GM19240 (cell line): Measurements from ENCODE around the gene VWF.

Experiments used
- DNase-seq: peaks from one replicate; pipeline ENCODE4 v3.0.0; 2011; ENCODE audit warnings: low spot score; ENCODE audit not compliant: insufficient read length

The VWF gene

DNA sequence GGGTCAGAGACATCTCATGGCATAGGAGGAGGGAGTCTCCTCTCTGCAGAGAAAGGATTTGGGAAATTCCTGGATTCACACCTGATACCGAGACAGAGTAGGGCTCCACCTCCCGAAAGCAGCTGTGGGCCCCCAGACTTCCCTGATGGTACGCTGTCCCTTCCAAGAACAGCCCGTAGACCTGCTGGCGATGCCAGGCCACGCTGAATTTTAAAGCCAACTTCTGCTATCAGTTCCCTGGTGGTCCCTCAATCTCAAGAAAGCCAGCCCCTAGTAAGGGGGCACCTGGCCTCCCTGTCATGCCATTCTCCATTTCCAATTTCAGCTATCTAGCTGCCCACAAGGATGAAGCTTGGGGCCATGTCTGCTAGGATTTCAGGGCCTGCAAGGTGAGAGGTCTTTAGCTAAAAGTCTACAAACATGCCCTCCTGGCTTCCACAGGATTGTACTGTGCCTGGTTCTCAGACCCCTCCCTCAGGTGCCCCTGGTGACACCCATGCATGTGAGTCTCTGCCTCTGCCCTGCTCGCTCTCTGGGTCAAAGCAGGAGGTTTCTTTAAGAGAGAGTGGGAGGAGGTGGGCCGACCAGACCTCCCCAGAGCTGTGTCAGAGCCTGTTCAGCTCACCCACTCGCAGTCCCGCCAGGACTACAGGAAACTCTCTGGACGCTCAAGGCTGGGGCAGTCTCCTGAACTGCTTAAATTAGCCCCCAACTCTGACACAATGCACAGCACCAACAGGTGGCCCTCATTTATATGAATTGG, 209.9 kb downstream of the VWF start:
- DNase-seq = no peak

DNA sequence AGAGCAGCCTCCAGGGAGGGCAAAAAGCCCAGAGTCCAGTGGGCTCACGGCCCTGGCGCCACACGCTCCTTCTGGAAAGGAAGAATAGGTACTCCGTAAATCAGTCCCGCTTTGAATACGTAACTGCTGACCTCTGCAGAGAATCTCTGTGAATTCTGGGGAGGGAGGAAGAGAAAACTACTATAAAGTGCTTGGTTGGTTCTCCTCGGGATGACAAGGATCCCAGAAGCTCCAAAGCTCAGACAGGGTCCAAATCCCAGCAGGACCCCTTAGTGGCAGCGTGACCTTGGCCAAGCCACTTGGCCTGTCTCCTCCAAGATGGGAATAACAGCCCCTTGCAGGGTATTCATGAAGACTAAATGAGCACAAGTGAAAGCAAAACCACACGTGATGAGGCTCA, 211.1 kb downstream of the VWF start:
- DNase-seq = no peak

DNA sequence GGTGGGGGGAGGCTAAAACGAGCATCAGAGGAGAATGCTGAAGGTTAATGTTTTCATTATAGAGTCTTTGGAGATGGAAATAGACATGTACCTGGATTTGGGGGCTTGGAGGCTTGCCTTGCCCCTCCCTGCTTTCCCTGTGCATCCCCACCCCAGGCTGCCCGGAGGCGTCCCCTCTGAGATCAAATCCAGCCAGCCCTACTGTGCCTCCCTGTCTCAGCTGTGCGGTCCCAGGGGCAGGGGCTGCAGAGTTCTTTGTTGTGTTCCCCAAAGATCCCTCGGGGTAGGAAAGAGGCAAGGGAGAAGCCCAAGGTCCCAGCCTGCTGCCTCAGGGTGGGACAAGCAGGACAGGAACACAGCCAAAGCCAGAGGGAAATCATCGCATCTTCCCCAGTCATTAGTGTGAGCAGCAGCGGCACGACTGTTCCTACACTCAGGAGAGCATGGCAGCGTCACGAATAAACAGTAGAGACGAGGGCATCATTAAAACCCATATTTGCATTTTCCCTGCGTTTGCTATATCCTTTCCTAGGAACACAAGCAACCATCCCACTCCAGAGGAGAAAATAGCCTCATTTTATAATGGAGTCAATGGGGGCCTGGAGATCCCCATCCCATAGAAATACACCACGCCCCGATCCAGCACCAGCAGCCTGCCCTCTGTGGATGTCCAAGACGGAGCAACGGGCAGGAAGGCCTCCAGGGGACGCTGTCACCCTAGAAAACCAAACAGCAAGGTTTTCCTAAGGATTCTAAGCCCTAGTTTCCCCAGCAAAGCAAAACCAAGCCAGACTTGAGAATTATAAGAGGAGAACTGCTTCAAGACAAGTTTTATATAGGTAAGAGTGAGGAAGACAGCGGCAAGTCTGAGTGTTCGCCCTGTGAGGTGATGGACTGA, 211.8 kb downstream of the VWF start:
- no peak for DNase-seq

DNA sequence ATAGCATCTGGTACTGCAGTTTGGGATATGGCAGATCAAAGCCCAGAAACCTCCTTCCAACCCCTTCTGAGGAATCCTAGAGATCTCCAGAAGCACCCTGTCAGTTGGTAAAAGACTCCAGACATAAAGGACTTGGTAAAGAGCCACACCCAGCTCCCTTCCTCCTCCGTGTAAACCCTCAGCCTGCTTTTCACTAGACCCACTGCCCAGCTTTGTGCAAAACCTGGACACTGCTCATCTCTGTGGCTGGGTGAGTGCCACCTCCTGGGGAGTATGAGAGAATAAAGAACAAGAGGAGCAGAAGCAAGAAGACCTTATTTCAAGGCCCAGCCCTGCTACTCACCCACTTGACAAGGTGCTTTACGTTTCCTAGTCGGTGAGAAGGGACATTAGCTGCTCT, 212.5 kb downstream of the VWF start:
- DNase-seq = no peak

DNA sequence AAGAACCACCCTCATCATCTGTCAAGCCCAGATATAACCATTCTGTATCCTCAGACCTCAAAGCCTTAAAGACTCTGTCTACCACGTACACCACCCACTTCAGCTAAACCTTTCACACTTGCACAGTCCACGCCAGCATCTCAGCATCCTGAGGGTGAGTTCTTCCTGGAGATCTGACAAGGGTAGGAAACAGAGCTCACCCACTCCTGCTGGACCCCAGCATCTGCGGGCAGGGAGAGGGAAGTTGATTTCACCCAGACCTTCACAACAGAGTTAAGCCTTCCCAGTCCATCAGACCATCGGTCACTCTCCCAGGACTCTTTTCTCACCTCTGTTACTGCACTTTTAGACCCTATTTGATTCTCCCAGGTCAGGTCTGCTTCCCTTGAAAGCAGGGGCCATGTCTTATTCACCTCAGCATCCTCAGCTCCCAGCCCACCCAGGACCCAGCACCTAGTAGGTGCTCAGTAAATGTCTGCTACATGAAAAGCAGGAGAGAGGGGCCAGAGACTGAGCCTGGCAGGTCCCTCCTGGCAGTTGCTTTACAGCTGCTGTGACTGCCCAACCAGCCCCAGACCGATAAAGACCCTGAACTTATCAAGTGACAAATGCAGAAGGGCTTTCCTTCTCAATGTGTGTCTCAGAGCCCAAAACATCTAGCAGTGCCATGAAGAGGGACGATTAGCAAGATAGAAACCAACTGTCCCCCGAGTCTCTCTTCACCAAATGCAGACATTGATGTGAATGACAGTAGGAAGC, 213.5 kb downstream of the VWF start:
- no peak for DNase-seq

DNA sequence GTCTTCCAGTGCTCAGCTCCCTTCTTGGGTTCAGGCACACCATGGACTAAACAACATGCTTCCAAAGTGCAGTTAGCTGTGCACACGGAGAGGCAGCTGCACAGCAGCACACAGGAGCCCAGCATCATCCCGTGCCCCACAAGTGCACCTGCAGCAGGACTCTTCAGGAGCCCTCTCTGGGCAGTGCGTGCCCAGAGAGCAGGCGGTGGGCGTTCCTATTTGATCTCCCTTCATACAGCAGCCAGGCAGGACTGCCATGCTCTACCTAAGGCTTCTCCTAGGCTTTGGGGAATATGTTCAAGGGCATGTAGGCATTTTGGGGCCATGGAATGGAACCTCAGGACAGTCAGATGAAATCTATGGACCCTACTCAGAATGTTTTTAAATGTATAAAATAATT, 214.9 kb downstream of the VWF start:
- DNase-seq = no peak

DNA sequence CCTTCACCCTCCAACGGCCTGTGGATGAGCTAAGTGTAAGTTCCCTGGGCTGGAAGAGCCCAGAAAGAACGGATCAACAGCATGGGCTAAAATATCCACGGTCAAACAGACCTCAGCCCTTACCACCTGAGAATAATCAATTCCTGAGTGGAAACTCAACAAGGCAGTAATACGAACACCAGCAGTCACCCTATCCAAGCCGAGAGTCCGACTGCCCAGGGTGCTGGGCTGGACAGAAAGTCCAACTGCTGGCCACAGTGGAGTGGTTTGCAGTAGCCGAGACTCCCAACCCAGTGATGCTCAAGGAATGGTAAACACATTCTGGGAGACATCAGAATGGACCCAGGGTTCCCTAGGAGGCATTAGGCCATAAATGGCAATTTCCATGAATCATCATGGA, 216.2 kb downstream of the VWF start:
- no peak for DNase-seq

DNA sequence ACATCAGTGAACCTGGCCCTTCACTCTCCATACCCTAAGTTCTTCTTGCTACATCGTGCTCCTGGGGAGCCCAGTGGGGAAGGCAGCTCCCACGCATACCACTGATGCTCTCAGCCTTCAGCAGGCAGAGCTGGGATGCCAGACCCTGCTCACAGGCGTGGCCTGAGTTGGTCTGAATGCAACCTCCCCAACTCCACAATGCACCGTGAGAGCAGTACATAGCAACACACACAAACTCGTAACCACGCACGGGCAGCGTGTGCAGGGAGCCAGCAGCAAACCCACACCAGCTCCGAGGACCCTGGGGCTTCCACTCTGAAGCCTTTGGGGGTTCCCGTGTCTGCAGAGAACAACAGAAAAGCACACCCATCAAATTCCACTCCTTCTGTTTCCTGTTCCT, 216.7 kb downstream of the VWF start:
- no peak for DNase-seq

DNA sequence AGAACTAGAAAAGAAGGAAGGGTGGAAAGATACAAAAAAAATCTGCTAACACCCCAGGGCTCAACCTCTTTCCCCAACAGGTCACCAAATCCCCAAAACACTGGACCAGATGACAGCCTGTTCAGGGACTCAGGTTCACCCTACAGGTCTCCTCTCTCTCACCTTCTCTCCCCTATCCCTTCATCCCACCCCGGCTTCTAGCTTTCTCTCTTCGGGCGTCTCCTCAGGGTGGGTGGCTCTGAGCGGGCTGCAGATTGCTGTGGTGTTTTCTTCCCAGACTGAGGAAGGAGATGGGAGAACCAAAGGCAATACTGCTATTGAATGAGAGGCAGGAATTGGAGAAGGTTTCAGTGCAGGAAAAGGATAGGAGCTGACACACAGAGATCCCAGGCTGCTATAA, 218.7 kb downstream of the VWF start:
- no peak for DNase-seq

DNA sequence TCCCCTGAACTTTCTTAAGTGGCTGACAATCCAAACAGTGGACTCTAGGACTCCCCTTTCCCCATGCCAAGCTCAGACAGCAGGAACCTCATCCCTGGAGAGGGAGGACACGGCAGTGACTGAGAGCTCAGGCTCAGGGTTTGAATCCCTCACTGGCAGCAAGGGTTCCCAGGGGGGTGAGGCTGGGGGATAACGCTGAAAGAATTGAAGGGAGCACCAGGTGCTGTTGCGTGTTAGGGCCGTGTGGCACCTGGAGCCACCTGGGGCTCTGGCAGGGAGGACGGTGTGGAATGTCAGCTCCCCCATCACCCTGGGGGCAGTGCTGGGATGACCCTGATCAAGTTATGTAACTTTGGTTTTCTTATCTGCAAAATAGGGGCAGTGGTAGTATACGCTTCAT, 219.5 kb downstream of the VWF start:
- no peak for DNase-seq

DNA sequence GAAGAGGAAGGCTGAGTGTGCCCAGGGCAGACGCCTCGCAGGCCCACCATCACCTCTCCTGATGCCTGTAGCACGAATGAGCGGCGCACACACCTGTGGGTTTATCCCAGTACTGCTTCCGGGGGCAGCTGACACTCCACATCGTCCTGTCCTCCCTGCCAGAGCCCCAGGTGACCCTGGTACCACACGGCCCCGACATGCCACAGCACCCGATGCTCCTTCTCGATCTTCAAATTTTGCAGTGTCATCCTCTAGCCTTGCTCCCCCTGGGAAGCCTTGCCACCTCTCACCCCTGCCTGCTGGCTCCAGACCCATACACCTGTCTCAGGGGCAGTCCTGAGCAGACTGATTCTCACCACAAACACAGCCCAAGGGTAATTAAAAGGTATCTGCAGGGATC, 220.0 kb downstream of the VWF start:
- no peak for DNase-seq

DNA sequence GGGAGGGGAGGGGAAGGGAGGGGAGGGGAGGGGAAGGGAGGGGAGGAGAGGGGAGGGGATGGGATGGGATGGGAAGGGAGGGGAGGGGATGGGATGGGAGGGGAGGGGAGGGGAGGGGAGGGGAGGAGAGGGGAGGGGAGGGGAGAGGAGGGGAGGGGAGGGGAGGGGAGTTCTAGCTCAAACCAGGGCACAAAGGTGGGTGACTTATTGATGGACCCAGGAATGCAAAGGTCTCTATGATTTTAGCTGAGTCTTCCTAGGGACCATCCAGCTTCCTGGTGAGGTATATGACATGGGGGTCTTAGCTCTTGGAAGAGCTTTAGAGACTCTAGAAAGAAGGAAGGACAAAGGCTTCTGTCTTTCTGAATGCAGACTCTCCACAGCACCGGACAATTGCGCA, 221.7 kb downstream of the VWF start:
- DNase-seq = no peak

DNA sequence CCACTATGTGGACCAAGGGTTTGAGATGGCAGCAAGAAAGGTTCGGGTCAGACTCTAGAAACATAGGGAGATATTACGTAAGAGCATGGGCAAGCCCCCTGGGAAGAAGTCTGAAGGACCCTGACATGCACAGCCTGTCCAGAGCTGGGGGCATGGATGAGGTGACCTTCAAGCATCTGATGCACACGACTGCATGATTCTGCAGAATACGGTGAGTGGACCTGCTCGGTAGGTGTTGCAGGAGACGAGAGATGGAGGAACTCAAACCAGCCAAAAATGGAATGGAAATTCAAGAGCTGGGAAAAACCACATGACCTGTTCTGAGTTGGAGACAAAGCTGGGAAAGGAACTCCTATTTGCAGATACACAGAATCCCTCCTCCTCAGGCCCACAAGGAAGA, 223.1 kb downstream of the VWF start:
- no peak for DNase-seq

DNA sequence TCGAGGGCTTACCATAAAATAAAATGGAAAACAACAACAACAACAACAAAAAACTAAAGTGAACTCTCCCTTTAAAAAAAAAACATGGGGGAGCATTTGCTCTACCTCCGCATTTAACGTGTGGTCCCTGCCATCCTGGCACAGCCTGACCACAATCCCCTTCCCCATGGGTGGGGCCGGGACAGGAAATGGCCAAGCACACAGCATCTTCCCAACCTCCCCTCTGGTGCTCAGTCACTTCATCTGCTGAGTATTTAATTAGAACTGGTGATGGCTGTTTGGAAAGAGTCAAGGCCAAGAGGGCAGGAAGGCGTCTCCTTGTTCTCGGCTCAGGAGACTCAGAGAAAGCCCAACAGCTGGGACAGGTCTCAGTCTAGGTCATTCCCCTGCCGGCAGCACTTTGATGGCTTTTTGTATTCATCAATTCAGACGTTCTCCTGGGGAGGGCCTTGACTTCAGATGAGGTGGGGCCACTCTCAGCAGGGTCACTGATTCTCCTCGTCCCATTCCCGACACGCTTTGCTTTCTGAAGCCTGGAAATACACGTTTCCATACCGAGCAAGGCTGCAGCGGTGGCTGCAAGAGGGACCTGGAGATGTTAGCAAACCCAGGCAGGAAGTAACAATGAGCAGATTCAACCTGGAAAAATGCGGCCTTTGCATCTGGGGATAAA, 223.8 kb downstream of the VWF start:
- DNase-seq = no peak

DNA sequence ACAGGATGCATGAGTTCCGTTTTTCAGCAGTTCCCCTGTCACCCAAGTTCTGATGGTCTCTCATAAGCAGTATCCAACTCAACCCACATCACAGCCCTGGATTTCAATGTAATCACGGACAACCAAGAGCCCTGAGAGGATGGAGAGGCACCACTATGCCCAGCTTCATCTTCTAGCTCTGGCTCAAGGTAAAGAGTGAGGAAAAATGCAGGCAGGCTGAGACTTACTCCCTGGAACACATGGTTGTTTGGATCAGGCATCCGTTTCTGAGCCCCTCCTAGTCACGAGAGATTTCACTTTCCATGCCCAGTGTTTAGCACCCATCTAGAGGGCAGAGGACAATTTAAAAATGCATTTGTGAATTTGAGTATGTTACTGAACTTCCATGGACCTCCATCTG, 224.4 kb downstream of the VWF start:
- no peak for DNase-seq

DNA sequence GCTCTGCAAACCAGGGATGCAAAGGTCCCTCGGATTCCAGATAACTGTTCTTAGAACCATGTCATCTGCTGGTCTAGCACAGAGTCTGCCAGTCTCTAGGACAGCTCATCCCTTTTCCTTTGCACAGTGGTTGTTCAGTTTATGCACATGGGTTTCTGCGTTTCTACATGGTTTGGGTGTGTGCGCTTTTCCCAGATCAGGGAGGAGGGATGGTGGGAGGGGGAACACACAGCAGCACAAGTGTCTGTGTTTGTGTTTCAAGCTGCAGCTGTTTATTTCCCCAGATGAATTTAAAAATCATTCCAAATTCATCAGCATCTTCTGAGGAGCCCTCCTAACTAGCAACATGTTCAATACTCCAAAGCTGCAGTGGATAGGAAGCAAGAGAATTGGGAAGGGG, 224.8 kb downstream of the VWF start:
- no peak for DNase-seq

DNA sequence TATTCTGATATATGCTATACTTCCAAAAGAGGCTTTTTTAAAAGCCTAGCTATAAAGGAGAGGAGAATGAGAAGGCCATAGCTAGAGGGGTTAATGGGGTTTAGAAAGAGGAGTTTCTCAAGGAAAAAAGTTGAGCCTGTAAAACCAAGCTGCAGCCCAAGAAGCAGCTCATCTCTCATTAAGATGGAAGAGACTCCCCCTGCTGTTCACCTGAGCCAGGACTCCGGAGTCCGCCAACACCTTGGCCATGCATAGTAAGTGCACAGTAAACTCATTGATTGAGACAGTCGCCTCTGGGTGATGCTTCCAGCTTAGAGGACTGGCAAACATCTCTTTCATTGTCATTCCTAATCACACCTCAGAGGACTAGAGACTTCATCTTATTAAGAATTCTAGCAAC, 225.6 kb downstream of the VWF start:
- no peak for DNase-seq
